Measurements from ENCODE around the gene GCK. TPM values are rescaled to one million over a fixed set of nuclear protein-coding genes. Genes with fewer than 3 reads are reported as not detected.

GCK gene
- total and polyA plus RNA-seq, 4 donors = 0.09 to 12.7 (median 0.44) TPM

DNA sequence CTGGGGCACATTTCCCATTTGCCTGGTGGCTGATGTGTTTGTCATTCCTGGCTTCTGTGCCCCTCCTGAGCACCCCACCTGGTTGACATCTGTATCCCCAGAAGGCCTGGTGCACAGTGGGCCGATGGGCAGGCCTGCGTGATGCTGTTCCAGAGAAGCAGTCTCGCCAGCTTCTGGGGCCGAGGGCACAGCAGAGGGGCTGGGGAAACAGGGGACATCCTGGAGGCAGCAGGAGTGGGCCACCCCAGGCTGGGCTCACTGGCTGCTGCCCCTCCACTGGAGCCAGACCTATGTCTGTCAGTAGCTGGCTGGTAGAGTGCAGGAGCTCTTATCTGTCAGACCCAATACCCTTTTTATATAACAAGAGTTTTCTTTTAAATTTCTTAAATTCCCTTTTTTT, 47.2 kb downstream of the GCK start:
- Histone ChIP-seq H3K9me3 (ENCODE audit: control insufficient read depth in 4 of 4, low read length in 3 of 4) (no peaks in the 10 kb centered on the region), H3K27ac (ENCODE audit: low read depth in 1 of 2, low read length in 2 of 2) (no peak overlapping the region), H3K4me1 (ENCODE audit: control insufficient read depth in 4 of 4, insufficient read depth in 4 of 4, low read length in 3 of 4) (peaks cover 0 to 3% (median 1%) of the 10 kb centered on the region in 4 donors), H3K9ac (ENCODE audit: low read depth in 1 of 2, low read length in 2 of 2) (no peak overlapping the region), H3K27me3 (ENCODE audit: control insufficient read depth in 4 of 4, insufficient read depth in 4 of 4, low read length in 3 of 4) (no peaks in the 10 kb centered on the region), H3K36me3 (ENCODE audit: control insufficient read depth in 4 of 4, insufficient read depth in 3 of 4, low read depth in 1 of 4, low read length in 3 of 4) (peaks cover 0 to 2% (median under 1%) of the 10 kb centered on the region in 4 donors), H3K4me3 (ENCODE audit: low read depth in 1 of 3, low read length in 3 of 3) (no peak overlapping the region)
- TF ChIP-seq RXRA (IDR thresholded peaks at IDR 0.05) = no peak
- no peak for TF ChIP-seq SP1 (IDR thresholded peaks at IDR 0.05)
- TF ChIP-seq HNF4G (IDR thresholded peaks at IDR 0.05) = no peak
- no peak for DNase-seq (ENCODE audit: low spot score)
- 92% methylated on average over 4 of the region's 4 CpGs for WGBS

DNA sequence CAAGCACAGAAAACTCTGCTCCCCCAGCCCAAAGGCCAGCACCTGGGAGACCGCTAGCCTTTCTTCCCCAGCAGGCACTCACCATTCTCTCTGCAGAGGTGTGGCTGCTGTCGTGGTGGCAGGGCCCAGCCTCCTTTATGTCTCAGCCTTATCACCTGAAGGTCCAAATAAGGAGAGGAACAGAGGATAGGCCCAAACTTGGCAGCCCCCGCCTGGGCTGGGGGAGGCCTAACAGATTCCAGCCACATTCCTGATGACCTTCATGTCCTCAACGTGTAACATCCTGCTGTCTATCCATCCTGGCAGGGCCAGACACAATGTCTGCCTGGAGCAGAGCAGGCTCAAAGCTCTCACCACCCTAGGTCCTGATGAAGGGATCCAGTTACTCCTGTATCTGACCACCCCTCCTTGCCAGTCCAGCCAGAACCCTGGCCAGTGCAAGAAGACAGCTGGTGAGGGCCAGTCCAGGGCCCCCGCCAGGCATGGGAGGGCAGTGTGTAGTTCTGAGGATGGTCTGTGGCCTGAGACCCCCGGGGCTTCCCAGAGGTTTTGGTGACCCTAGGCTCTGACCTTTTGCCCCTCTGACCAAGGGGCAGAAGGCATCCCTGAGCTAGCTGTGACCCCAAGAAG, 47.9 kb downstream of the GCK start, which contains the start of gene MYL7:
Gene MYL7, minus strand, starts transcription at position 112 of the 630 bp plus-strand sequence. Its CDS starts 27 bp downstream, at position 85.
- H3K36me3 ChIP-seq (ENCODE audit: control insufficient read depth in 4 of 4, insufficient read depth in 3 of 4, low read depth in 1 of 4, low read length in 3 of 4) = peaks cover 0 to 2% (median 0%) of the 10 kb centered on the region in 4 donors
- H3K27me3 ChIP-seq (ENCODE audit: control insufficient read depth in 4 of 4, insufficient read depth in 4 of 4, low read length in 3 of 4) = no peaks in the 10 kb centered on the region
- H3K4me1 ChIP-seq (ENCODE audit: control insufficient read depth in 4 of 4, insufficient read depth in 4 of 4, low read length in 3 of 4) = peaks cover 0 to 3% (median under 1%) of the 10 kb centered on the region in 4 donors
- no peak for TF ChIP-seq FOXA2 (IDR thresholded peaks at IDR 0.05)
- no peak for TF ChIP-seq MAX (IDR thresholded peaks at IDR 0.05)
- TF ChIP-seq ZBTB33 (IDR thresholded peaks at IDR 0.05) = no peak
- no peak for TF ChIP-seq CTCF (IDR thresholded peaks at IDR 0.05; ENCODE audit: low read depth, low read length, missing input control)
- no peak for TF ChIP-seq EGR1 (IDR thresholded peaks at IDR 0.05; ENCODE audit: low read depth in 2 of 2)
- TF ChIP-seq FOXA1 (IDR thresholded peaks at IDR 0.05) = no peak
- no peak within 1 kb of the TSS for H3K4me3 ChIP-seq (ENCODE audit: low read depth in 1 of 3, low read length in 3 of 3)
- DNase-seq (ENCODE audit: low spot score) = no peak
- no peak within 1 kb of the TSS for H3K27ac ChIP-seq (ENCODE audit: low read depth in 1 of 2, low read length in 2 of 2)
- 81% methylated on average over 6 of the region's 6 CpGs for WGBS
- H3K9ac ChIP-seq (ENCODE audit: low read depth in 1 of 2, low read length in 2 of 2) = no peak within 1 kb of the TSS
- no peaks in the 10 kb centered on the region for H3K9me3 ChIP-seq (ENCODE audit: control insufficient read depth in 4 of 4, low read length in 3 of 4)

- Histone ChIP-seq H3K9me3 (ENCODE audit: control insufficient read depth in 4 of 4, low read length in 3 of 4) (no peaks in the 10 kb centered on the region), H3K4me3 (ENCODE audit: low read depth in 1 of 3, low read length in 3 of 3) (no peak overlapping the region), H3K36me3 (ENCODE audit: control insufficient read depth in 4 of 4, insufficient read depth in 3 of 4, low read depth in 1 of 4, low read length in 3 of 4) (peaks cover 0 to 2% (median 0%) of the 10 kb centered on the region in 4 donors), H3K27me3 (ENCODE audit: control insufficient read depth in 4 of 4, insufficient read depth in 4 of 4, low read length in 3 of 4) (no peaks in the 10 kb centered on the region), H3K9ac (ENCODE audit: low read depth in 1 of 2, low read length in 2 of 2) (no peak overlapping the region), H3K27ac (ENCODE audit: low read depth in 1 of 2, low read length in 2 of 2) (no peak overlapping the region), H3K4me1 (ENCODE audit: control insufficient read depth in 4 of 4, insufficient read depth in 4 of 4, low read length in 3 of 4) (no peaks in the 10 kb centered on the region)
- DNase-seq (ENCODE audit: low spot score) = no peak
- WGBS = 91% methylated on average over 10 of the region's 10 CpGs
- TF ChIP-seq FOXA2 (IDR thresholded peaks at IDR 0.05) (no peak), YY1 (IDR thresholded peaks at IDR 0.05) (no peak), MAX (IDR thresholded peaks at IDR 0.05) (no peak), SP1 (IDR thresholded peaks at IDR 0.05) (no peak), HNF4G (IDR thresholded peaks at IDR 0.05) (no peak), CTCF (IDR thresholded peaks at IDR 0.05; ENCODE audit: low read depth, low read length, missing input control) (no peak), TAF1 (conservative IDR thresholded peaks at IDR 0.05) (no peak), HNF4A (conservative IDR thresholded peaks at IDR 0.05) (no peak), REST (IDR thresholded peaks at IDR 0.05) (no peak), EGR1 (IDR thresholded peaks at IDR 0.05; ENCODE audit: low read depth in 2 of 2) (no peak)
- TF ChIP-seq, protein P1, sequence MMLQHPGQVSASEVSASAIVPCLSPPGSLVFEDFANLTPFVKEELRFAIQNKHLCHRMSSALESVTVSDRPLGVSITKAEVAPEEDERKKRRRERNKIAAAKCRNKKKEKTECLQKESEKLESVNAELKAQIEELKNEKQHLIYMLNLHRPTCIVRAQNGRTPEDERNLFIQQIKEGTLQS (IDR thresholded peaks at IDR 0.05) = no peak
Measured at GRCh38 chr7:44140341-44140740, 48.9 kb downstream of the GCK start.
